Peyer's patch (tissue), 4 donors: ENCODE results near the gene GGTLC1.

Source experiments
- CTCF ChIP-seq, 6 experiments: fragments of 450-650 bp in 4 of 6; fragments of 200-600 bp in 2 of 6; sonication (generic) in 1 of 6; IDR thresholded peaks; one replicate each; pipeline ENCODE4 v1.5.1; 2017 to 2019; ENCODE audit warnings: antibody characterized with exemption in 6 of 6, mild to moderate bottlenecking in 3 of 6, moderate library complexity in 1 of 6
- POLR2A ChIP-seq, 2 donors: fragments of 450-650 bp; IDR thresholded peaks; one replicate each; pipeline ENCODE4 v1.5.1; 2017; ENCODE audit warnings: antibody characterized with exemption in 2 of 2, mild to moderate bottlenecking in 2 of 2, moderate library complexity in 2 of 2

- TF ChIP-seq CTCF (IDR thresholded peaks at IDR 0.05) (no peak), POLR2A (IDR thresholded peaks at IDR 0.05) (no peak)
Measured at GRCh38 chr20:24016607-24017457, 28.3 kb upstream of the GGTLC1 start.
